ENCODE data around the gene EIF4G3. TPM values are rescaled to one million over a fixed set of nuclear protein-coding genes. Genes with fewer than 3 reads are reported as not detected.
A peak's percentile ranks its signal among the peaks of the same experiment; 100 is the strongest.

EIF4G3 gene
- total and polyA plus RNA-seq, 2 donors (not counting 1 experiment from before 2014, with no cell fraction given): 53.5 to 67.0 TPM

- no peaks in the 10 kb centered on the region for H3K9me3 ChIP-seq (ENCODE audit: control insufficient read depth, insufficient read depth, low read depth, low read length)
- peaks cover 2% of the 10 kb centered on the region for H3K4me1 ChIP-seq (ENCODE audit: control insufficient read depth, extremely low read depth, insufficient read depth, low read length)
- no peak overlapping the region for H3K4me3 ChIP-seq (replicated peaks in 1 of 4; ENCODE audit: control extremely low read depth in 1 of 4, insufficient read depth in 1 of 4, low read depth in 3 of 4, low read length in 4 of 4)
- no peaks in the 10 kb centered on the region for H3K27me3 ChIP-seq (ENCODE audit: control insufficient read depth, insufficient read depth, low read length)
- no peak overlapping the region for H3K4me2 ChIP-seq (ENCODE audit: extremely low read depth, insufficient read depth, low read length)
- no peaks in the 10 kb centered on the region for H3K36me3 ChIP-seq (ENCODE audit: control insufficient read depth, insufficient read depth, low read length)
- no peaks in the 10 kb centered on the region for H4K20me1 ChIP-seq (ENCODE audit: control insufficient read depth, extremely low read depth, insufficient read depth, low read length)
- no peak overlapping the region for H3K9ac ChIP-seq (ENCODE audit: insufficient read depth, low read length)
- no peak for DNase-seq (ENCODE audit: low read depth in 2 of 2)
- TF ChIP-seq CTCF (conservative IDR thresholded peaks at IDR 0.05 in 1 of 2, IDR thresholded peaks at IDR 0.05 in 1 of 2; ENCODE audit: low read depth in 1 of 2, low read length in 2 of 2): no peak
- no peak for TF ChIP-seq EZH2 (IDR thresholded peaks at IDR 0.05; ENCODE audit: low read length, missing control alignments)
- H3K27ac ChIP-seq (ENCODE audit: insufficient read depth, low read length): no peak overlapping the region
- H3K79me2 ChIP-seq (ENCODE audit: control insufficient read depth, insufficient read depth, low read length): no peaks in the 10 kb centered on the region
- no peak overlapping the region for H2AFZ ChIP-seq (ENCODE audit: low read length)
Observed at GRCh38 chr1:20993716-20994575, 182.8 kb downstream of the EIF4G3 start.

GRCh38 chr1:20992322-20993056, 184.2 kb downstream of the EIF4G3 start:
- Histone ChIP-seq H3K79me2 (ENCODE audit: control insufficient read depth, insufficient read depth, low read length) (no peaks in the 10 kb centered on the region), H3K9ac (ENCODE audit: insufficient read depth, low read length) (no peak overlapping the region), H3K9me3 (ENCODE audit: control insufficient read depth, insufficient read depth, low read depth, low read length) (no peaks in the 10 kb centered on the region), H2AFZ (ENCODE audit: low read length) (no peak overlapping the region), H3K27ac (ENCODE audit: insufficient read depth, low read length) (no peak overlapping the region), H3K27me3 (ENCODE audit: control insufficient read depth, insufficient read depth, low read length) (no peaks in the 10 kb centered on the region), H3K4me3 (replicated peaks in 1 of 4; ENCODE audit: control extremely low read depth in 1 of 4, insufficient read depth in 1 of 4, low read depth in 3 of 4, low read length in 4 of 4) (no peak overlapping the region), H3K36me3 (ENCODE audit: control insufficient read depth, insufficient read depth, low read length) (no peaks in the 10 kb centered on the region), H3K4me1 (ENCODE audit: control insufficient read depth, extremely low read depth, insufficient read depth, low read length) (peaks cover 2% of the 10 kb centered on the region), H4K20me1 (ENCODE audit: control insufficient read depth, extremely low read depth, insufficient read depth, low read length) (no peaks in the 10 kb centered on the region), H3K4me2 (ENCODE audit: extremely low read depth, insufficient read depth, low read length) (peak overlapping the region; percentile 66)
- no peak for TF ChIP-seq CTCF (conservative IDR thresholded peaks at IDR 0.05 in 1 of 2, IDR thresholded peaks at IDR 0.05 in 1 of 2; ENCODE audit: low read depth in 1 of 2, low read length in 2 of 2)
- TF ChIP-seq EZH2 (IDR thresholded peaks at IDR 0.05; ENCODE audit: low read length, missing control alignments): no peak
- DNase-seq (ENCODE audit: low read depth in 2 of 2): peak; percentile 17 to 77

GRCh38 chr1:20988943-20989342, 187.8 kb downstream of the EIF4G3 start:
- Histone ChIP-seq H3K9ac (ENCODE audit: insufficient read depth, low read length) (no peak overlapping the region), H3K9me3 (ENCODE audit: control insufficient read depth, insufficient read depth, low read depth, low read length) (no peaks in the 10 kb centered on the region), H3K36me3 (ENCODE audit: control insufficient read depth, insufficient read depth, low read length) (no peaks in the 10 kb centered on the region), H3K4me3 (replicated peaks in 1 of 4; ENCODE audit: control extremely low read depth in 1 of 4, insufficient read depth in 1 of 4, low read depth in 3 of 4, low read length in 4 of 4) (no peak overlapping the region), H3K4me2 (ENCODE audit: extremely low read depth, insufficient read depth, low read length) (no peak overlapping the region), H3K27me3 (ENCODE audit: control insufficient read depth, insufficient read depth, low read length) (no peaks in the 10 kb centered on the region), H2AFZ (ENCODE audit: low read length) (no peak overlapping the region), H3K4me1 (ENCODE audit: control insufficient read depth, extremely low read depth, insufficient read depth, low read length) (peaks cover 2% of the 10 kb centered on the region), H3K79me2 (ENCODE audit: control insufficient read depth, insufficient read depth, low read length) (no peaks in the 10 kb centered on the region), H4K20me1 (ENCODE audit: control insufficient read depth, extremely low read depth, insufficient read depth, low read length) (no peaks in the 10 kb centered on the region), H3K27ac (ENCODE audit: insufficient read depth, low read length) (no peak overlapping the region)
- TF ChIP-seq EZH2 (IDR thresholded peaks at IDR 0.05; ENCODE audit: low read length, missing control alignments) (no peak), CTCF (conservative IDR thresholded peaks at IDR 0.05 in 1 of 2, IDR thresholded peaks at IDR 0.05 in 1 of 2; ENCODE audit: low read depth in 1 of 2, low read length in 2 of 2) (no peak)
- no peak for DNase-seq (ENCODE audit: low read depth in 2 of 2)
